ENCODE data around the gene PLA2G2F.
A peak's percentile ranks its signal among the peaks of the same experiment; 100 is the strongest.

PLA2G2F gene

DNA sequence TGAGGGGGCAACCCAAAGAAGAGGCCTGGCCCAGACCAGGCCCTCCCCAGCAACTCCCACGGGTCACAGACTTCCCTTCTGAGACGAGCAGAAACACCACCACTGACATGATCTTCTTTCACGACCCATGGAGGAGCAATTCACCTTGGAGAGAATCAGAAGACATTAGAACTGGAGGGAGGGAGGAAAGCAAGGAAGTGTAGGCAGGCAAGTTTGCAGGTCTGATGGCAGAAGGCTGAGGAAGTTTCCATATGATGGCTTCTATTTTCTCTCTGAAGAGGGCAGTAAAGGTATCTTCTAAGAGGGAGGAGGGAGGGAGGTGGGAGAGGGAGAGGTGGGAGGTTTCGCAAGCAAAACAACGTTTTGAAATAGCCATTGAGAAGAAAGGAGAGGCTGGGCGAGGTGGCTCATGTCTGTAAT, 45.4 kb downstream of the PLA2G2F start:
- no peak overlapping the region for H3K27ac ChIP-seq
- TF ChIP-seq, protein P1, sequence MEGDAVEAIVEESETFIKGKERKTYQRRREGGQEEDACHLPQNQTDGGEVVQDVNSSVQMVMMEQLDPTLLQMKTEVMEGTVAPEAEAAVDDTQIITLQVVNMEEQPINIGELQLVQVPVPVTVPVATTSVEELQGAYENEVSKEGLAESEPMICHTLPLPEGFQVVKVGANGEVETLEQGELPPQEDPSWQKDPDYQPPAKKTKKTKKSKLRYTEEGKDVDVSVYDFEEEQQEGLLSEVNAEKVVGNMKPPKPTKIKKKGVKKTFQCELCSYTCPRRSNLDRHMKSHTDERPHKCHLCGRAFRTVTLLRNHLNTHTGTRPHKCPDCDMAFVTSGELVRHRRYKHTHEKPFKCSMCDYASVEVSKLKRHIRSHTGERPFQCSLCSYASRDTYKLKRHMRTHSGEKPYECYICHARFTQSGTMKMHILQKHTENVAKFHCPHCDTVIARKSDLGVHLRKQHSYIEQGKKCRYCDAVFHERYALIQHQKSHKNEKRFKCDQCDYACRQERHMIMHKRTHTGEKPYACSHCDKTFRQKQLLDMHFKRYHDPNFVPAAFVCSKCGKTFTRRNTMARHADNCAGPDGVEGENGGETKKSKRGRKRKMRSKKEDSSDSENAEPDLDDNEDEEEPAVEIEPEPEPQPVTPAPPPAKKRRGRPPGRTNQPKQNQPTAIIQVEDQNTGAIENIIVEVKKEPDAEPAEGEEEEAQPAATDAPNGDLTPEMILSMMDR (conservative IDR thresholded peaks at IDR 0.05): no peak

DNA sequence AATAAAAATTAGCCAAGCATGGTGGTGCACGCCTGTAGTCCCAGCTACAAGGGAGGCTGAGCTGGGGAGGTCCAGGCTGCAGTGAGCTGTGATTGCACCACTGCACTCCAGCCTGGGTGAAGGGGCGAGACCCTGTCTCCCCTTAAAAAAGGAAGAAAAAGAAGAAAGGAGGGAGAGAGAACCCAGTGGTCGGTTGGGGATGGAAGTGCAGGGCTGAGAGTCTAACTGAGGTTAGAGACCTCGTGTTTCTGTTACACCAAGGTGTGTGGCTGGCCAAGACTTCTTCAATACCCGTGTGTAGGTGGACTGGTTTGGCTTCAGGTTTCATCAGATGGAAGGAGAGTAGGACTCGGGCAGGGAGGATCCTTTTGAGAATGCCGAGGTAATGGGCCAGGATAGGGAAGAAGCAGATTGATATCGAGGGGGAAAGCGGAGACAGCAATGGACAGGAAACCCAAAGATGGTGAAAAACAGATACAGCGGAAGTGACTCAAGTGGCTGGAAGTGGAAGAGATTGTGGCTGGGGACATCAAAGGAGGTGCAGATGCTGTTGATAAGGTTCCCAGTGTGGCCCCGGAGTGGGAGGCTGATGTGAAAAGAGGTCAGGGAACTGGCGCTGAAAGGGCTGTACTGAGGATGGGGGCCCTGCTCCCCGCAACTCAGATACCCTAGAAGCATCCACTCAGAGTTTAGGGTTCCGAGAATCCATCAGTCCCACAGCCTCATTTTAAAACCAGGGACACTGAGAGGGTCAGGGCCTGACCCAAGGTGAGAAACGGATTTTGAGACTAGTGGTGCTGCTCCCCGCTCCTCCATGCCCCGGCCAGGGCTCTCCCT, 46.1 kb downstream of the PLA2G2F start:
- TF ChIP-seq, protein P1 (conservative IDR thresholded peaks at IDR 0.05): no peak
- H3K27ac ChIP-seq: no peak overlapping the region

DNA sequence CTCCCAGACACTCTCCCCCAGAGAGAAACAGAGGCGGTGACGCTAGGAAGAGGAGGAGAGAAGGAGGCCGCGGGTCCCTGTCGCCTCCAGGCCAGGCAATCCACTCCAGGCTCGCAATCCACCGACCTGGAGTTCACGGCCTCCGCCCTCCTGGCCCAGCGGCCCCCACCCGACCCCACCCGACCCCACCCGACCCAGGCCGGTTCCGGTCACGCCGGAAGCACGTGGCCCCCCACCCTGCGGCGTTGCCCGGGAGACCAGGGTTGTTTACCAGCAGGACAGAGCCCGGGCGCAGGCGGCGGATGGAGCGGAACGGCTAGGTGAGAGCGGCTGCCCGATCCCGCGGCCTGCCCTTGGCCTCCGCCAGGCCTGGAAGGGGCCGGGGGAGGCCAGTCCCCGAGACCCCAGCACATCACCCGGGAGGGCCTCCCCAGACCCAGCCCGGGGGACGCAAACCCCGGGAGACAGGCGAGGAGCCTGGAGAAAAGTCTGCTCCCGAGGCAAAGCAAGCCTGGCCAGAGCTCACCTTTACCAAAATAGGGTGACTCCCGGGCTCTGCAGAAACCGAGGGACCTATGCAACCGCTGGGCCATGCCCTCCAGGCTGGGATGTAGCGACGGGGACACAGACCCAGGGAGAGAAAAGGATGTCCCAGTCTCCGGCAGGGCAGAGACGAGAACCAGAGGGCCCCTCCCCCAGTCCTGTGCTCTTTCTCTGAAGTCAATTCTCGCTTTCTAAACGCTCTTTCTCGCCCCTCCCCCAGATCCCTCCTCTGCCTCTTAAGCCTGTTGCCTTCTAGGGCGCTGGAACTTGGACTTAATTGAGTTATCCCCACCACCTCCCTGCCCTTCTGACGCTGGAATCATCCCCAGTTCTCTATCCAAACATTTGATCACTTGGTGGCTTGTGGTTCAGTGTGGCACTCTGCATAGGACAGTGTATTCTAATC, 47.0 kb downstream of the PLA2G2F start, which contains the start of the genes PLA2G2C and UBXN10:
Gene PLA2G2C, minus strand, starts transcription at position 685 of the 949 bp plus-strand sequence. CDS start 9,155 bp downstream, outside the sequence.
Gene UBXN10, plus strand, starts transcription at position 263 of the 949 bp plus-strand sequence. CDS start 4,466 bp downstream, outside the sequence.
- H3K27ac ChIP-seq: peak within 1 kb of the TSS; percentile 55
- TF ChIP-seq, protein P1 (conservative IDR thresholded peaks at IDR 0.05): no peak

DNA sequence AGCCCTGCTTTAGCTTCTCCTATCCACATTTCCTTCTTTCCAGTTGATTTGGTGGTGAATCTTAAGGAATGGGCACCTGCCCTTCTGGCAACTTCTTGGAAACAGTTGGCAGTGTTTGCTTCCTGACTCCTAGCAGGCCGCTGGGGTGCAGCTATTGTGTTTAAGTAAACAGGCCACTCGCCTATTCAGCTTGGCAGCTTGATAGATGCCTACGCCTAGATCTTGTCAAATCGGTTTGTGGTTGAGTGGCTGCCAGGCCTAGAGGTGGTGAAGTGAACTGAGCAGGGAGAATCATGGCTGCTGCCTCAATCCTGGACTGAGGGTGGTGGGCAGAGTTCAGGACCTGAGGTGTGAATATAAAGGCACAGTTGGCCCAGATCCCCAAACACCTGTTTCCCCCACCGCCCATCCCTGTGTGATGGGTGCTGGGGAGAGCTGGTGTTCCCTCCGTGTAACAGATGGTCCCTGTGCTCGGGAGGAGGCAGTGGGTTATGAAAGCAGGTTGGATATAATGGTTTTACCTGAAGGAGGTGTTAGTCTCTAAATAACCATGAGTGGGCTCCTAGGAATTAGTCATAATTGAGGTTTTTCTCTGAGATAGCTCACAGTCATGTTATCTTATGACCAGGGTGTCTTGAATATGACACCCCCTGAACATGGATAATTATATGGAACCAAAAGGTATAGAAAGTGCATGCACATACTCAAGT, 48.1 kb downstream of the PLA2G2F start:
- TF ChIP-seq, protein P1 (conservative IDR thresholded peaks at IDR 0.05): no peak; the same call in 1 of the 2 replicates

DNA sequence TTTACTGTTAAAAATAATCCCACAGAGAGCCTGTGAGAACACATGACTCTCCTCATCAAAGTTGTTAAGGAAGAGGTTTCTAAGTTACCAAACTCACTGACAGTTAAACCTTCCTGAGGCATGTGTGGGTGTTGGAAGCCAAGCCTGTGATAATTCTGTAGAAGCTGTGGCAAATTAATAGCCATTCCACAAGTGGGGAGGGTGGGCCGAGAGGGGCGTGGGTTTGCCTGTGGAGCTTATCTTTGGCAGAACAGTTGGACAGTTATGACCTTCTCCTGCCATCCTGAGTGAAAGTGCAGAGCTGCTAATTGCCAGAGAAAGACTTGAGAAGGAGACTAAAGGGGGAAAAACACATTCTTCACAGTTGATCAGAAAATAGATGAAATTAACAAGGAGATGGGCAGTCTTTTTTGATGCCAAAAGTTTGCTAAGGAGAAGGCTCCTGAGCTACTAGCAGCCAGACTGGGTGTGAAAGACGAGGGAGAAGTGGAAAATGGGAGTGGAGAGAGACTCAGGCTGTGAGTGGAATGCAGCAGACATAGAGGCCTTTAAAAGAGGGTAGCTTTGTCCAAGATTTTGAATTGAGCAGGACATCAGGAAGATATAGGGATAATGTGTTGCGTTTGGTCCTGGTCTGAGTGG, 48.8 kb downstream of the PLA2G2F start:
- peak overlapping the region; percentile 55 for H3K27ac ChIP-seq
- TF ChIP-seq, protein P1 (conservative IDR thresholded peaks at IDR 0.05): no peak

More for the DNA sequence above, 48.1 kb downstream of the PLA2G2F start:
- peak overlapping the region; percentile 55 for H3K27ac ChIP-seq

DNA sequence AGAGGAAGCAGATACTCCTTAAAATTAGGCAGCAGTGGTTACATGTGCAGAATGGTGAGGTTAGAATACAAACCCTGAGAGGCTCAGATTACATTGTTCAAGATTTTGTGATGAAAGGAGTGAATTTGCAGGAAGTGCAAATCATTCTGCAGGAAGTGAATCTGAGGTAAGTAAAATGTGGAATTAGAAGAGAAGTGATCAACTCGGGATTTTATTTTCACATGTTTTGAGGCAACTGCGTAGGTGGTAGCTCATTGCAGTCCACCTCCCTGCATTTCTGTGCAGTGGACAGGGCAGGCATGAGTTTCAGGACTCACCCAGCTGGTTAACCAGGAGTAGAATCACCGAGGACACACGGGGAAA, 49.3 kb downstream of the PLA2G2F start:
- no peak overlapping the region for H3K27ac ChIP-seq
- TF ChIP-seq, protein P1 (conservative IDR thresholded peaks at IDR 0.05): no peak
